Measurements from ENCODE around the gene RANBP1.

RANBP1 gene

DNA sequence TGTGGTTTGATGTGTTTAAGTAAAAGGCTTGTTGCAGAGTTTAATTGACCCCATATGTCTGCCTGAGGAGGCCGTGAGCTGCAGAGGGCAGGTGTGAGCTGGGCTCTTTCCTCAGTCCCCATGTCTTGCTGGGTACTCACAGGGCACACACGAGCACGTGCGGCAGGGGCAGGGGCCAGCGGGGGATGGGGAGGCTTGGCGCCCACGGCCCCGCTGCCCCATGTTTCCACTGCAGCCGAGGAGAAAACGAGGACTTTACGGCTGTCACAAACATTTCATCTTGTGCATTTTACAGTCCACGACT, 59.6 kb downstream of the RANBP1 start:
- DNase-seq = no peak

DNA sequence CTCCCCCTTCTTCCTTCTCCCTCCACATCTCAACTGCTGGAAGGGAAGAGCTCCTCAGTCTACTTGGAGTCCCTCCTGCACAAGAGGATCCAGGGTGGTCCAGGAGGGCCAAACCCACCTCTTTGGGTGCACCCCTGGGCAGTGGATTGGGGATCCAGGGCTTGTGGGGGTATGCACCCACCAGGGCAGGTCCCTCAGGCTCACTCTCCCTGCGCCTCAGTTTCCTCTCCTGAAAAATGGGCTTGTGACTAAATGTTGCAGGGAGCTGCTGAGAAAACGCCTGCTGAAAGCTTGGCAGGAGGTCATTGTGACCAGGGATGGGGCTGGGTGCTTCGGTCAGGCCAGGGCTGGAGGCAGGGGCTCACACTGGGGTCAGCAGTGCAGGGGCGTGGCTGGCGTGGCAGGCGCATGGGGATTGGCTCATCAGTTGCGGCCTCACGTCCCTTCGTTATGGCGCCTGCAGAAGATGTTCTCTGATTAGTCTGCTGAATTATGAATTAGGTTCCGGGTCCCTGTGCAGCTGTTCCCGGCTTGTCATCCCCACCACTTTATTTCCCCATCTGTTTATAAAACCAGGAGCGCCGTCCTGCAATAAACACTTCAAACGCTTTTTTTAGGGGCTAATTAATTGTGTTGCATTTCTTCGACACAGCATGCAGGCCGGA, 60.6 kb downstream of the RANBP1 start:
- DNase-seq = no peak

Measured in hippocampal formation (tissue), 2 donors.